ENCODE measurements around the gene ARHGAP22. TPM values are rescaled to one million over a fixed set of nuclear protein-coding genes. Genes with fewer than 3 reads are reported as not detected.

Gene ARHGAP22
- total RNA-seq, 1 donor from 2014 or later, result 3.8 TPM

- no peak for DNase-seq (ENCODE audit: low spot score, unreplicated experiment)
- peaks cover 2% of the 10 kb centered on the region for H3K36me3 Mint-ChIP-seq (ENCODE audit: insufficient read depth)
- TF ChIP-seq CTCF (IDR thresholded peaks at IDR 0.05; ENCODE audit: unreplicated experiment), result no peak
- H3K27ac Mint-ChIP-seq, result no peak overlapping the region
- peaks cover 3% of the 10 kb centered on the region for H3K9me3 Mint-ChIP-seq (ENCODE audit: low read depth)
- H3K27me3 Mint-ChIP-seq, result peaks cover 12% of the 10 kb centered on the region
- no peak overlapping the region for H3K4me3 Mint-ChIP-seq (ENCODE audit: low read depth)
- peaks cover 2% of the 10 kb centered on the region for H3K4me1 Mint-ChIP-seq (ENCODE audit: low read depth)
These were observed 95.8 kb downstream of the ARHGAP22 start for GRCh38 chr10:48508791-48509772.

GRCh38 chr10:48507933-48508790 is 96.7 kb downstream of the ARHGAP22 start:
- Mint-ChIP-seq H3K9me3 (ENCODE audit: low read depth) (no peaks in the 10 kb centered on the region), H3K27me3 (peaks cover 12% of the 10 kb centered on the region), H3K4me3 (ENCODE audit: low read depth) (no peak overlapping the region), H3K36me3 (ENCODE audit: insufficient read depth) (no peaks in the 10 kb centered on the region), H3K4me1 (ENCODE audit: low read depth) (peaks cover 2% of the 10 kb centered on the region), H3K27ac (no peak overlapping the region)
- TF ChIP-seq CTCF (IDR thresholded peaks at IDR 0.05; ENCODE audit: unreplicated experiment), result no peak
- no peak for DNase-seq (ENCODE audit: low spot score, unreplicated experiment)

GRCh38 chr10:48507494-48507893 is 97.4 kb downstream of the ARHGAP22 start:
- TF ChIP-seq CTCF (IDR thresholded peaks at IDR 0.05; ENCODE audit: unreplicated experiment), result no peak
- H3K4me3 Mint-ChIP-seq (ENCODE audit: low read depth), result no peak overlapping the region
- H3K4me1 Mint-ChIP-seq (ENCODE audit: low read depth), result peaks cover 3% of the 10 kb centered on the region
- H3K27me3 Mint-ChIP-seq, result peaks cover 14% of the 10 kb centered on the region
- H3K9me3 Mint-ChIP-seq (ENCODE audit: low read depth), result no peaks in the 10 kb centered on the region
- no peaks in the 10 kb centered on the region for H3K36me3 Mint-ChIP-seq (ENCODE audit: insufficient read depth)
- no peak for DNase-seq (ENCODE audit: low spot score, unreplicated experiment)
- H3K27ac Mint-ChIP-seq, result no peak overlapping the region

GRCh38 chr10:48506147-48506917 is 98.5 kb downstream of the ARHGAP22 start:
- peaks cover 16% of the 10 kb centered on the region for H3K27me3 Mint-ChIP-seq
- H3K9me3 Mint-ChIP-seq (ENCODE audit: low read depth), result no peaks in the 10 kb centered on the region
- H3K27ac Mint-ChIP-seq, result no peak overlapping the region
- no peak for DNase-seq (ENCODE audit: low spot score, unreplicated experiment)
- H3K4me1 Mint-ChIP-seq (ENCODE audit: low read depth), result peaks cover 5% of the 10 kb centered on the region
- H3K4me3 Mint-ChIP-seq (ENCODE audit: low read depth), result no peak overlapping the region
- no peaks in the 10 kb centered on the region for H3K36me3 Mint-ChIP-seq (ENCODE audit: insufficient read depth)
- TF ChIP-seq CTCF (IDR thresholded peaks at IDR 0.05; ENCODE audit: unreplicated experiment), result peak; percentile 12
